CD4-positive, alpha-beta memory T cell (primary cell): Measurements from ENCODE around the gene SLC19A2. TPM values are rescaled to one million over a fixed set of nuclear protein-coding genes. Genes with fewer than 3 reads are reported as not detected.

Experiments
- CTCF ChIA-PET: fragments of 350-600 bp; sonication (Branson Sonifier 250); formaldehyde crosslinking; loops from one replicate; lab custom pipeline; 2021; ENCODE audit warnings: inconsistent platforms; ENCODE audit not compliant: partially characterized antibody; lab: Charles Lee
- POLR2A ChIA-PET: fragments of 350-600 bp; sonication (Branson Sonifier 250); formaldehyde crosslinking; loops from one replicate; lab custom pipeline; 2021; ENCODE audit not compliant: partially characterized antibody; lab: Charles Lee
- DNase-seq, 5 donors: peaks; one replicate each; pipeline versions ENCODE4 v3.0.0 to v3.0.0-alpha.2; 2020 to 2022; ENCODE audit warnings: mixed read lengths in 1 of 5
- H3K27ac ChIP-seq: one replicate; pipeline ENCODE4 v1.7.0; 2013; ENCODE audit warnings: low read depth, low read length
- H3K27me3 ChIP-seq: 2 replicates; pipeline ENCODE4 v1.7.0; 2013; ENCODE audit warnings: mild to moderate bottlenecking, low read length, moderate library complexity; ENCODE audit not compliant: insufficient read depth
- H3K36me3 ChIP-seq: 2 replicates; pipeline ENCODE4 v1.7.0; 2013; ENCODE audit warnings: mild to moderate bottlenecking, low read length, moderate library complexity; ENCODE audit not compliant: insufficient read depth
- H3K4me1 ChIP-seq: 2 replicates; pipeline ENCODE4 v1.7.0; 2013; ENCODE audit warnings: mild to moderate bottlenecking, low read length, moderate library complexity; ENCODE audit not compliant: insufficient read depth
- H3K4me3 ChIP-seq, 2 donors: one replicate each; pipeline ENCODE4 v1.7.0; 2013; ENCODE audit warnings: low read length in 2 of 2, mild to moderate bottlenecking in 1 of 2
- H3K9me3 ChIP-seq, 2 donors: one replicate each; pipeline ENCODE4 v1.7.0; 2013; ENCODE audit warnings: low read length in 2 of 2, control low read depth in 1 of 2; ENCODE audit not compliant: control insufficient read depth in 1 of 2
- H3K27ac Mint-ChIP-seq, 7 donors: one replicate each; pipeline ENCODE4 v1.8.0; 2020 to 2021; ENCODE audit warnings: mixed read lengths in 7 of 7, mild to moderate bottlenecking in 6 of 7, inconsistent platforms in 3 of 7, moderate library complexity in 3 of 7
- H3K27me3 Mint-ChIP-seq, 2 donors: one replicate each; pipeline ENCODE4 v1.8.0; 2020 to 2021; ENCODE audit warnings: mixed read lengths in 2 of 2
- H3K36me3 Mint-ChIP-seq, 2 donors: one replicate each; pipeline ENCODE4 v1.8.0; 2020 to 2021; ENCODE audit warnings: mixed read lengths in 2 of 2, inconsistent platforms in 1 of 2, mild to moderate bottlenecking in 1 of 2
- H3K4me1 Mint-ChIP-seq, 4 donors: one replicate each; pipeline ENCODE4 v1.8.0; 2020 to 2021; ENCODE audit warnings: mixed read lengths in 4 of 4, mild to moderate bottlenecking in 1 of 4
- H3K4me3 Mint-ChIP-seq, 8 donors: one replicate each; pipeline ENCODE4 v1.8.0; 2020 to 2021; ENCODE audit warnings: mixed read lengths in 8 of 8, mild to moderate bottlenecking in 7 of 8, moderate library complexity in 6 of 8, inconsistent platforms in 3 of 8
- H3K9me3 Mint-ChIP-seq, 8 donors: one replicate each; pipeline ENCODE4 v1.8.0; 2020 to 2021; ENCODE audit warnings: mixed read lengths in 8 of 8, mild to moderate bottlenecking in 5 of 8, inconsistent platforms in 3 of 8, moderate library complexity in 1 of 8
- intact Hi-C: fragments of 100-400 bp; cut with micrococcal nuclease; formaldehyde crosslinking; loops from one replicate; pipeline ENCODE4 v1.15.1; 2023
- polyA plus RNA-seq, 2 donors: library from polyadenylated mRNA; unstranded; fragments of 300-500 nt; fragmentation: Illumina TruSeq; gene quantifications; one replicate each; pipeline ENCODE4 v1.2.3, GENCODE V29; 2021
- total RNA-seq, 2 experiments: library from RNA; stranded (reverse); gene quantifications; one replicate each; pipeline ENCODE4 v1.2.3, GENCODE V29; 2021

SLC19A2 gene
- total and polyA plus RNA-seq, 4 experiments from 2014 or later = 0.41 to 4.5 (median 2.6) TPM

- no peak for DNase-seq
- H3K4me1 ChIP-seq = no peaks in the 10 kb centered on the region
- no peak overlapping the region for H3K4me3 Mint-ChIP-seq
- peaks cover 2 to 21% (median 11%) of the 10 kb centered on the region in 4 donors for H3K4me1 Mint-ChIP-seq
- intact Hi-C loops = no loop called here
- H3K27me3 ChIP-seq = no peaks in the 10 kb centered on the region
- no peaks in the 10 kb centered on the region for H3K36me3 ChIP-seq
- POLR2A ChIA-PET = no interaction called here
- H3K4me3 ChIP-seq = no peak overlapping the region
- H3K27me3 Mint-ChIP-seq = peaks cover 3 to 4% of the 10 kb centered on the region in 2 donors
- peaks cover 0 to 5% of the 10 kb centered on the region in 2 donors for H3K36me3 Mint-ChIP-seq
- no peak overlapping the region for H3K27ac Mint-ChIP-seq
- H3K9me3 ChIP-seq = no peaks in the 10 kb centered on the region
- CTCF ChIA-PET = interaction anchor here (1.1 to 1.7 kb wide), 2 partner anchors 11 to 86 kb away, joined by 4 to 6 read pairs; no protein-coding TSS in a partner anchor
- H3K9me3 Mint-ChIP-seq = peaks cover 0 to 5% (median under 1%) of the 10 kb centered on the region in 8 donors
- no peak overlapping the region for H3K27ac ChIP-seq
Observed at GRCh38 chr1:169462385-169462784, 23.4 kb downstream of the SLC19A2 start.

- H3K27me3 Mint-ChIP-seq = peaks cover 7 to 8% of the 10 kb centered on the region in 2 donors
- H3K27ac Mint-ChIP-seq = peak overlapping the region in 2 of 7 donors; percentile 3 to 13
- H3K4me3 Mint-ChIP-seq = peak overlapping the region in 3 of 8 donors; percentile 1 to 52 (median 5)
- no peaks in the 10 kb centered on the region for H3K36me3 ChIP-seq
- peaks cover 2 to 21% (median 11%) of the 10 kb centered on the region in 4 donors for H3K4me1 Mint-ChIP-seq
- ChIA-PET POLR2A (no interaction called here), CTCF (interaction anchor here (1.1 to 1.7 kb wide), 2 partner anchors 12 to 87 kb away, joined by 4 to 6 read pairs; no protein-coding TSS in a partner anchor)
- no peaks in the 10 kb centered on the region for H3K4me1 ChIP-seq
- H3K36me3 Mint-ChIP-seq = peaks cover 4 to 5% of the 10 kb centered on the region in 2 donors
- no peaks in the 10 kb centered on the region for H3K27me3 ChIP-seq
- H3K27ac ChIP-seq = no peak overlapping the region
- no peak for DNase-seq
- no peak overlapping the region for H3K4me3 ChIP-seq
- intact Hi-C loops = no loop called here
- peaks cover 3 to 13% (median 9%) of the 10 kb centered on the region in 8 donors for H3K9me3 Mint-ChIP-seq
- H3K9me3 ChIP-seq = no peaks in the 10 kb centered on the region
Observed at GRCh38 chr1:169461390-169462000, 24.2 kb downstream of the SLC19A2 start.

GRCh38 chr1:169460191-169460833 is 25.4 kb downstream of the SLC19A2 start:
- Mint-ChIP-seq H3K27me3 (peaks cover 9 to 11% of the 10 kb centered on the region in 2 donors), H3K4me3 (peak overlapping the region; percentile 68 to 79 (median 78)), H3K4me1 (peaks cover 5 to 21% (median 12%) of the 10 kb centered on the region in 4 donors), H3K36me3 (peaks cover 5 to 6% of the 10 kb centered on the region in 2 donors), H3K27ac (peak overlapping the region in 5 of 7 donors; percentile 19 to 76 (median 50)), H3K9me3 (peaks cover 3 to 15% (median 12%) of the 10 kb centered on the region in 8 donors)
- DNase-seq = peak; percentile 9 to 35 (median 26)
- no peaks in the 10 kb centered on the region for H3K4me1 ChIP-seq
- CTCF ChIA-PET = interaction anchor here (1.7 kb wide), 1 partner anchor 88 kb away, joined by 6 read pairs; no protein-coding TSS in a partner anchor
- H3K27me3 ChIP-seq = no peaks in the 10 kb centered on the region
- peak overlapping the region in 1 of 2 donors; percentile 28 for H3K4me3 ChIP-seq
- POLR2A ChIA-PET = no interaction called here
- intact Hi-C loops = no loop called here
- no peaks in the 10 kb centered on the region for H3K9me3 ChIP-seq
- no peaks in the 10 kb centered on the region for H3K36me3 ChIP-seq
- H3K27ac ChIP-seq = no peak overlapping the region

GRCh38 chr1:169457443-169457842 is 28.3 kb downstream of the SLC19A2 start:
- no peak overlapping the region for H3K4me3 Mint-ChIP-seq
- CTCF ChIA-PET = no interaction called here

GRCh38 chr1:169456029-169456428 is 29.7 kb downstream of the SLC19A2 start:
- Histone ChIP-seq H3K4me3 (no peak overlapping the region), H3K36me3 (no peaks in the 10 kb centered on the region), H3K27ac (no peak overlapping the region), H3K9me3 (no peaks in the 10 kb centered on the region), H3K4me1 (no peaks in the 10 kb centered on the region), H3K27me3 (no peaks in the 10 kb centered on the region)
- peaks cover 5 to 6% of the 10 kb centered on the region in 2 donors for H3K36me3 Mint-ChIP-seq
- H3K27me3 Mint-ChIP-seq = peaks cover 17 to 18% of the 10 kb centered on the region in 2 donors
- no peak overlapping the region for H3K27ac Mint-ChIP-seq
- H3K9me3 Mint-ChIP-seq = peaks cover 3 to 15% (median 11%) of the 10 kb centered on the region in 8 donors
- no peak for DNase-seq
- intact Hi-C loops = no loop called here
- POLR2A ChIA-PET = no interaction called here
- H3K4me3 Mint-ChIP-seq = no peak overlapping the region
- H3K4me1 Mint-ChIP-seq = peaks cover 5 to 16% (median 9%) of the 10 kb centered on the region in 4 donors
- CTCF ChIA-PET = no interaction called here

More at GRCh38 chr1:169457443-169457842, 28.3 kb downstream of the SLC19A2 start:
- Histone ChIP-seq H3K36me3 (no peaks in the 10 kb centered on the region), H3K4me1 (no peaks in the 10 kb centered on the region), H3K27ac (no peak overlapping the region), H3K9me3 (no peaks in the 10 kb centered on the region), H3K27me3 (no peaks in the 10 kb centered on the region), H3K4me3 (no peak overlapping the region)
- Mint-ChIP-seq H3K36me3 (peaks cover 5 to 6% of the 10 kb centered on the region in 2 donors), H3K27ac (no peak overlapping the region), H3K27me3 (peaks cover 16% of the 10 kb centered on the region in 2 donors), H3K9me3 (peaks cover 3 to 15% (median 12%) of the 10 kb centered on the region in 8 donors), H3K4me1 (peaks cover 5 to 21% (median 12%) of the 10 kb centered on the region in 4 donors)
- DNase-seq = no peak
- intact Hi-C loops = no loop called here
- POLR2A ChIA-PET = no interaction called here

GRCh38 chr1:169452921-169453320 is 32.8 kb downstream of the SLC19A2 start:
- ChIA-PET CTCF (no interaction called here), POLR2A (no interaction called here)
- H3K4me1 Mint-ChIP-seq = peaks cover 0 to 3% (median 1%) of the 10 kb centered on the region in 4 donors
- Histone ChIP-seq H3K27me3 (no peaks in the 10 kb centered on the region), H3K36me3 (no peaks in the 10 kb centered on the region), H3K4me3 (no peak overlapping the region), H3K4me1 (no peaks in the 10 kb centered on the region), H3K27ac (no peak overlapping the region), H3K9me3 (no peaks in the 10 kb centered on the region)
- H3K27me3 Mint-ChIP-seq = peaks cover 17 to 19% of the 10 kb centered on the region in 2 donors
- H3K36me3 Mint-ChIP-seq = peaks cover 5 to 6% of the 10 kb centered on the region in 2 donors
- intact Hi-C loops = no loop called here
- H3K9me3 Mint-ChIP-seq = peaks cover 3 to 19% (median 12%) of the 10 kb centered on the region in 8 donors
- H3K27ac Mint-ChIP-seq = no peak overlapping the region
- no peak overlapping the region for H3K4me3 Mint-ChIP-seq
- no peak for DNase-seq

- ChIA-PET CTCF (no interaction called here), POLR2A (no interaction called here)
- Histone ChIP-seq H3K36me3 (no peaks in the 10 kb centered on the region), H3K4me1 (no peaks in the 10 kb centered on the region), H3K4me3 (no peak overlapping the region), H3K27me3 (no peaks in the 10 kb centered on the region), H3K9me3 (no peaks in the 10 kb centered on the region), H3K27ac (no peak overlapping the region)
- Mint-ChIP-seq H3K4me1 (peaks cover 0 to 3% (median 1%) of the 10 kb centered on the region in 4 donors), H3K4me3 (no peak overlapping the region), H3K27ac (no peak overlapping the region), H3K27me3 (peaks cover 14% of the 10 kb centered on the region in 2 donors), H3K36me3 (peaks cover 0 to under 1% of the 10 kb centered on the region in 2 donors), H3K9me3 (peaks cover 0 to 8% (median under 1%) of the 10 kb centered on the region in 8 donors)
- intact Hi-C loops = no loop called here
- no peak for DNase-seq
Observed at GRCh38 chr1:169451218-169451824, 34.4 kb downstream of the SLC19A2 start.
